ENCODE data around the gene SDCCAG8.

SDCCAG8 gene

DNA sequence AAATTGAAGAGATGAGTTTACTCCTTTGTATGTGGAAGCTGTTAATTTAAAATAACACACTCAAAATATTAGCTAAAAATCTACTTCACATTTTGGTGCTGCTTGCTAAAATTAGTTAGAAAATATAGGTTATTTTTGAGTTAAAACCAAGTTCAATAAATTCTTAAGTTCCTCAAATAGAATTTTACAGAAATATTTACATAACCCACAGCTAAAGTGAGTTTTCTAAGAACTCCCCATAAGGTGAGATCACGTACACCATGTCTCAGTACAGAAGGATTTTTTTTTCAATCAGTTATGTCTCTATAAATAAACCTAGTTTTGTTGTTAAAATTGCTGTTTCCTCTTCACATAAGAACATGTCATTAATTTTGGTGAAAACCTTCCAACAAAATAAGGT lies 108.0 kb downstream of the SDCCAG8 start:
- H3K36me3 Mint-ChIP-seq (ENCODE audit: low read depth): peaks cover 22% of the 10 kb centered on the region
- H3K27me3 Mint-ChIP-seq (ENCODE audit: low read depth): no peaks in the 10 kb centered on the region
- H3K4me3 Mint-ChIP-seq: no peak overlapping the region
- TF ChIP-seq, protein P1, sequence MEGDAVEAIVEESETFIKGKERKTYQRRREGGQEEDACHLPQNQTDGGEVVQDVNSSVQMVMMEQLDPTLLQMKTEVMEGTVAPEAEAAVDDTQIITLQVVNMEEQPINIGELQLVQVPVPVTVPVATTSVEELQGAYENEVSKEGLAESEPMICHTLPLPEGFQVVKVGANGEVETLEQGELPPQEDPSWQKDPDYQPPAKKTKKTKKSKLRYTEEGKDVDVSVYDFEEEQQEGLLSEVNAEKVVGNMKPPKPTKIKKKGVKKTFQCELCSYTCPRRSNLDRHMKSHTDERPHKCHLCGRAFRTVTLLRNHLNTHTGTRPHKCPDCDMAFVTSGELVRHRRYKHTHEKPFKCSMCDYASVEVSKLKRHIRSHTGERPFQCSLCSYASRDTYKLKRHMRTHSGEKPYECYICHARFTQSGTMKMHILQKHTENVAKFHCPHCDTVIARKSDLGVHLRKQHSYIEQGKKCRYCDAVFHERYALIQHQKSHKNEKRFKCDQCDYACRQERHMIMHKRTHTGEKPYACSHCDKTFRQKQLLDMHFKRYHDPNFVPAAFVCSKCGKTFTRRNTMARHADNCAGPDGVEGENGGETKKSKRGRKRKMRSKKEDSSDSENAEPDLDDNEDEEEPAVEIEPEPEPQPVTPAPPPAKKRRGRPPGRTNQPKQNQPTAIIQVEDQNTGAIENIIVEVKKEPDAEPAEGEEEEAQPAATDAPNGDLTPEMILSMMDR (IDR thresholded peaks at IDR 0.05; ENCODE audit: unreplicated experiment in 3 of 3): no peak
- no peaks in the 10 kb centered on the region for H3K9me3 Mint-ChIP-seq
- no peaks in the 10 kb centered on the region for H3K4me1 Mint-ChIP-seq
- peak overlapping the region in 1 of 3 experiments; percentile 4 for H3K27ac Mint-ChIP-seq

DNA sequence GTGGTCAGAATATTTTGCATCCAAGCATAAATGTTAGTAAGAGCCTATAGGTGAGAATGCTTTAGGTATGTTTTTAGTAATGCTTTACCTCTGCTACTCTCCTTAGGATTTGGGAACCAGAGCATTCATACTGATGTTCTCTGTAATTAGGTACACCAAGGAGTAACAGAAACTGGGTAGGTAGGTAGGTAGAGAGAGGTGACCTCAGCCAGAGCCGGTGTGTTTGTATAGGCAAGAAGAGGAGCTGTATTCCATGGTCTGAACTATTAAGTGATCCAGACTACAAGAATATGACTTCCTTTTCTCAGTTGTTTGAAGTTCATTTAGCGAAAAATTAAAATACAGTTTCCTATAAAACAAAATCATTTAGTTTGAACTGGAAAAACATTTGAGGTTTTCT lies 108.5 kb downstream of the SDCCAG8 start:
- H3K4me1 Mint-ChIP-seq: no peaks in the 10 kb centered on the region
- TF ChIP-seq, protein P1 (IDR thresholded peaks at IDR 0.05; ENCODE audit: unreplicated experiment in 3 of 3): no peak
- H3K27me3 Mint-ChIP-seq (ENCODE audit: low read depth): no peaks in the 10 kb centered on the region
- H3K36me3 Mint-ChIP-seq (ENCODE audit: low read depth): peaks cover 22% of the 10 kb centered on the region
- peak overlapping the region in 1 of 3 experiments; percentile 4 for H3K27ac Mint-ChIP-seq
- H3K4me3 Mint-ChIP-seq: no peak overlapping the region
- H3K9me3 Mint-ChIP-seq: no peaks in the 10 kb centered on the region

DNA sequence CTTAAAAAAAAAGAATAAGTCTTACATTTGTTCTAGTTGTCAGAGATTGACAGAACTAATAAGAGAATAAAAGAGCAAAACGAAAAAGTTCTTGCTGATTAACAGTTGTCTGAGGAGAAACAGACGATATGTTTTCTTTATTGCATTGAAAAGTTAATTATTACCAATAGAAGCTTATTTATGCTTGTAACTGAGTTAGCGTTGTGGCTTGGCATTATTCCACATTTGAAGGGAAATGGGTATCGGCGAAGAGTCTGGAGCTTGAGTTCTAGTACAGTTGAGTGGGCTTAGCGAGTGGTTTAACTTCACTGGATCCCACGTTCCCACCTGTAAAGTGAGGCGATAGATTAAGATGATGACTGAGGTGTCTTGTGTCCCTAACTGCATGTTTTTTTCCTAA lies 109.0 kb downstream of the SDCCAG8 start:
- Mint-ChIP-seq H3K27me3 (ENCODE audit: low read depth) (no peaks in the 10 kb centered on the region), H3K4me3 (no peak overlapping the region), H3K4me1 (no peaks in the 10 kb centered on the region), H3K27ac (peak overlapping the region in 2 of 3 experiments; percentile 28 to 30), H3K9me3 (no peaks in the 10 kb centered on the region), H3K36me3 (ENCODE audit: low read depth) (peaks cover 23% of the 10 kb centered on the region)
- TF ChIP-seq, protein P1 (IDR thresholded peaks at IDR 0.05; ENCODE audit: unreplicated experiment in 3 of 3): no peak

DNA sequence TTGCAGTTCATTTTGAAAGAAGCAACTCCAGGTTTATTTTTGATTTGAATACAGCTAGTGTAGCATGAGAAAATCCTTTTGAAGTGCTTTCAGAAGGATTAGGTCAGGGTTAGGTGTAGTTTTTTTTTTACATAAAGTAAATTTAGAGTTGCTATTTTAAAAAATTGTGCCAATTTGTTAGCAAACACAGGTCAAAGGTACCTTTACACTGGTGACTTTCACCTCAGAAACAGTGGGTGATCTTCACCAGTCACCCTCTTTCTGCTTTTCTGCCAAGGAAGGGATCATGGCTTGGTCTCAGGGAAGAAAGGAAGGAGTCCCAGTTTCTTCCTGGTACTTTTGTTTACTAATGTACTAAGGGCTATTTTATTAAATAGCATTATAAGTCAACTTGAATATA lies 111.5 kb downstream of the SDCCAG8 start:
- no peak overlapping the region for H3K27ac Mint-ChIP-seq
- peaks cover 13% of the 10 kb centered on the region for H3K36me3 Mint-ChIP-seq (ENCODE audit: low read depth)
- TF ChIP-seq, protein P1 (IDR thresholded peaks at IDR 0.05; ENCODE audit: unreplicated experiment in 3 of 3): no peak
- H3K4me3 Mint-ChIP-seq: no peak overlapping the region
- no peaks in the 10 kb centered on the region for H3K9me3 Mint-ChIP-seq
- no peaks in the 10 kb centered on the region for H3K27me3 Mint-ChIP-seq (ENCODE audit: low read depth)
- no peaks in the 10 kb centered on the region for H3K4me1 Mint-ChIP-seq

DNA sequence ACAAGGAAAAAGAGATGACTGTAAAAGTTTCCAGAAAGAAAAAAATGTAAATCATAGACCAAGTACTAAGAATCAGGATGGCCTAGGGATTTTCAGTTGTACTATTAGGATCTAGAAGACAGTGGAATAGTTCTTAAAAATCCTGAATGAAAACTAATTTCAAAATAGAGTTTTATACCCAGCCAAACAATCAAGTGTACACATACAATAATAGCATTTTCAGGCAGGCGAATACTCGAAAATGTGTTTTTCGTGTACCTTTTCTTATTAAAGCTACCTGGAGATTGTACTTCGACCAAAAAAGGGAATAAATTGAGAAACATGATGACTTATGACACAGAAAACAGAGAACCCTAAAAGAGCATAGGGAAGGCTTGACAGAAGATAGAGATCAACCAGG lies 118.6 kb downstream of the SDCCAG8 start:
- no peak overlapping the region for H3K4me3 Mint-ChIP-seq
- peaks cover 11% of the 10 kb centered on the region for H3K9me3 Mint-ChIP-seq
- no peaks in the 10 kb centered on the region for H3K4me1 Mint-ChIP-seq
- H3K27me3 Mint-ChIP-seq (ENCODE audit: low read depth): no peaks in the 10 kb centered on the region
- peaks cover 28% of the 10 kb centered on the region for H3K36me3 Mint-ChIP-seq (ENCODE audit: low read depth)
- TF ChIP-seq, protein P1 (IDR thresholded peaks at IDR 0.05; ENCODE audit: unreplicated experiment in 3 of 3): no peak
- H3K27ac Mint-ChIP-seq: no peak overlapping the region

DNA sequence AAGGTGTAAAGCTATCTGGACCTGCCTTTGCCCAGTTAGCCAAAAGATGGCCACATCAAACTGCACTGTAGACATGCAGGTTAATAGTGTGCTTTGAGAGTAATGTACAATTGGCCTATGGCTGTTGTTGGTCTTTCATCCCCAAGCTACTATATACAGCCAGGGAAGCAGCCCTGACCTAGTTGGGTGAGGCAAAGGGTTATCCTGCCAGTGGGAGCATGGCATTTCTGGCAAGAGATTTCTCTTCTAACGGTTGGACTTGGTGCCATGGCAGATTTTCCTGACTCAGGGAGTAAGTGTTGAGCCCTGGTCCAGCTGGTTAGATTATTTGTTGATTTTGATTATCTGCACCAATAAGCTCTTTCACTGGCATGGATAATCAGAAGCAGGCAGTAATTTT lies 119.8 kb downstream of the SDCCAG8 start:
- no peaks in the 10 kb centered on the region for H3K27me3 Mint-ChIP-seq (ENCODE audit: low read depth)
- no peaks in the 10 kb centered on the region for H3K4me1 Mint-ChIP-seq
- peaks cover 25% of the 10 kb centered on the region for H3K36me3 Mint-ChIP-seq (ENCODE audit: low read depth)
- H3K9me3 Mint-ChIP-seq: peaks cover 11% of the 10 kb centered on the region
- H3K4me3 Mint-ChIP-seq: no peak overlapping the region
- no peak overlapping the region for H3K27ac Mint-ChIP-seq
- TF ChIP-seq, protein P1 (IDR thresholded peaks at IDR 0.05; ENCODE audit: unreplicated experiment in 3 of 3): no peak

Data from nephron (organoid).